ENCODE data around the gene GCSH. TPM values are rescaled to one million over a fixed set of nuclear protein-coding genes. Genes with fewer than 3 reads are reported as not detected.

The GCSH gene
- total RNA-seq, 4 donors from 2014 or later = 2.7 to 23.1 (median 5.0) TPM

DNA sequence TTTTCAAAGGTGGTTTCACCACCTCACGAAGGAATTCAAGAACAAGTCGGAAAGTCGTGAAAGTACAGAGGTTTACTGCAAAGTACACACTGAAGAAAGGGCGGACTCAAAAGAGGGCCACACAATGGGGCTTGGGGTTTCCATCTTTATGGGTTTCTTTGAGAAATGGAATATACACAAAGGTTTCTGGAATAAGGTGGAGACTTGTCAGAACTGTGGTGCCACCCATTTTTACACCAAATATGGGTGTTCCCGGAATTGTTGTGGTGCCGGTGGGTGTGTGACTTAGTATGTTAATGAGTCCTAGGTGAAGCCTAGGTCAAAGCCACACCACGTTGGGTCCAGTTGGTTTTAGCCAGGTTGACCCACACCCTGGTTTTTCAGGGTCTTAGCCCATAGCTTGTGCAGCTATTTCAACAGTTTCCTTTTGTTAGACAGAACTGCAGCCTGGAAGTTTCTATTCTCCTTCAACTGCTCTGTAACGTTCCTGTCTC is 567 bp upstream of the GCSH start:
- DNase-seq = peak in 1 of 3 donors; percentile 50
- Histone ChIP-seq H3K9me3 (no peaks in the 10 kb centered on the region), H3K4me1 (peaks cover 0 to 4% (median 1%) of the 10 kb centered on the region in 4 donors), H3K27ac (peak overlapping the region in 2 of 4 donors; percentile 30 to 72), H3K36me3 (no peaks in the 10 kb centered on the region), H3K4me3 (peak overlapping the region in 3 of 4 donors; percentile 66 to 88 (median 76)), H3K27me3 (no peaks in the 10 kb centered on the region)
- TF ChIP-seq POLR2A (IDR thresholded peaks at IDR 0.05) (no peak), CTCF (IDR thresholded peaks at IDR 0.05) (no peak)

- no peak for DNase-seq
- TF ChIP-seq POLR2A (IDR thresholded peaks at IDR 0.05) = no peak
- TF ChIP-seq CTCF (IDR thresholded peaks at IDR 0.05) = no peak
- H3K4me1 ChIP-seq = peaks cover 0 to 4% (median 1%) of the 10 kb centered on the region in 4 donors
- H3K4me3 ChIP-seq = peak overlapping the region; percentile 66 to 88 (median 78)
- peak overlapping the region; percentile 40 to 78 (median 64) for H3K27ac ChIP-seq
- H3K9me3 ChIP-seq = no peaks in the 10 kb centered on the region
- H3K27me3 ChIP-seq = no peaks in the 10 kb centered on the region
- no peaks in the 10 kb centered on the region for H3K36me3 ChIP-seq
Measured at GRCh38 chr16:81095653-81095952, 592 bp downstream of the GCSH start.

- no peaks in the 10 kb centered on the region for H3K27me3 ChIP-seq
- no peak for DNase-seq
- H3K27ac ChIP-seq = no peak overlapping the region
- no peaks in the 10 kb centered on the region for H3K36me3 ChIP-seq
- peaks cover 0 to 4% (median 1%) of the 10 kb centered on the region in 4 donors for H3K4me1 ChIP-seq
- peak overlapping the region in 1 of 4 donors; percentile 76 for H3K4me3 ChIP-seq
- H3K9me3 ChIP-seq = no peaks in the 10 kb centered on the region
- TF ChIP-seq CTCF (IDR thresholded peaks at IDR 0.05) = no peak
Measured at GRCh38 chr16:81094771-81095251, 1.4 kb downstream of the GCSH start.

- peaks cover 0 to 2% (median 0%) of the 10 kb centered on the region in 3 donors for H3K36me3 ChIP-seq
- H3K4me1 ChIP-seq = no peaks in the 10 kb centered on the region
- H3K27ac ChIP-seq = no peak overlapping the region
- H3K27me3 ChIP-seq = no peaks in the 10 kb centered on the region
- DNase-seq = peak in 1 of 3 donors; percentile 3
- TF ChIP-seq POLR2A (IDR thresholded peaks at IDR 0.05) (no peak), CTCF (IDR thresholded peaks at IDR 0.05) (no peak)
- H3K9me3 ChIP-seq = no peaks in the 10 kb centered on the region
- H3K4me3 ChIP-seq = no peak overlapping the region
Measured at GRCh38 chr16:81088836-81089235, 7.4 kb downstream of the GCSH start.

DNA sequence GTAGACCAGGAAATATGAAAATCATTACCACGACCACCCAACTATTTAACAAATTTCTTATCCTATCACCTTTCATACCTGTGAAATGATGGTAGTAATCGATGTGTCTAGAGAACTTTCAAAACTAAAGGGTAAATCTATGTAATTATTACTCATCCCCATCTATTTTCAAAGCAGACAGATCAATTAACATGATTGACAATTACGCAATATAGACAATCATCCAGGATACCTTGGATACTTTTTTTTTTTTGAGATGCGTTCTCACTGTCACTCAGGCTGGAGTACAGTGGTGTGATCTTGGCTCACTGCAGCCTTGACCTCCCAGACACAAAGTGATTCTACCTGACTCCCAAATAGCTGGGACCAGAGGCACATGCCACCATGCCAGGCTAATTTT is 15.2 kb downstream of the GCSH start:
- no peak for TF ChIP-seq POLR2A (IDR thresholded peaks at IDR 0.05)
- no peak for TF ChIP-seq CTCF (IDR thresholded peaks at IDR 0.05)
- no peak overlapping the region for H3K4me3 ChIP-seq
- H3K27me3 ChIP-seq = no peaks in the 10 kb centered on the region
- H3K36me3 ChIP-seq = peaks cover 0 to 5% (median 0%) of the 10 kb centered on the region in 3 donors
- no peaks in the 10 kb centered on the region for H3K9me3 ChIP-seq
- H3K27ac ChIP-seq = no peak overlapping the region
- H3K4me1 ChIP-seq = peaks cover 0 to 3% (median 0%) of the 10 kb centered on the region in 4 donors
- no peak for DNase-seq

DNA sequence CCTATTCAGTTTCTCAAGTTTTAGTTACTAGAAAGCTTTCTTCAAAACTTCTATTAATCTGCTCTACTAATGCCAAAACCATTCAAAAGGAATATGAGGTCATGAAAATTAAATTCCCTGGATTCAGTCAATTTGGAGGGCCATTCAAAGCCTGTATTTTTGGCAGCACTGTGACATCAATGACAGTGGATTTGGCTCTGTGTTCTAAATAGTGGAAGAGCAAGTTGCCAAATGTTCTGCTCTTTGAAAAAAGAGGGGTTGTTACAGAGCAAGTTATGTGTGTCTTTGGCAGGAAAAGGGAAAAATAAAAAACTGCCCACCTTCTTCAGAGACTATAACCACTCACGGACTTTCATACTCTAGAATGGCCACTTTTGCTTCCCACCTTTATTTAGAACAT is 16.0 kb downstream of the GCSH start:
- H3K9me3 ChIP-seq = no peaks in the 10 kb centered on the region
- H3K4me1 ChIP-seq = peaks cover 0 to 3% (median 0%) of the 10 kb centered on the region in 4 donors
- H3K36me3 ChIP-seq = peaks cover 0 to 5% (median 0%) of the 10 kb centered on the region in 3 donors
- H3K27ac ChIP-seq = no peak overlapping the region
- no peak overlapping the region for H3K4me3 ChIP-seq
- no peak for DNase-seq
- TF ChIP-seq POLR2A (IDR thresholded peaks at IDR 0.05) (no peak), CTCF (IDR thresholded peaks at IDR 0.05) (no peak)
- H3K27me3 ChIP-seq = no peaks in the 10 kb centered on the region

All from Peyer's patch (tissue), 4 donors.